K562 (cell line): ENCODE data around the gene POTEM.
"Not testable (repeated sequence)": the region's sequence is repeated elsewhere in the genome, so short reads cannot be mapped to it uniquely, and the experiment has no call there.

Experiments
- CHD4 ChIP-seq: fragments of 200-600 bp; sonication (generic); IDR thresholded peaks from 3 replicates; pipeline ENCODE4 v1.6.1; 2012; ENCODE audit warnings: low read depth, mild to moderate bottlenecking, mixed read lengths, low read length, inconsistent platforms; ENCODE audit not compliant: insufficient read depth, insufficient replicate concordance, poor library complexity, severe bottlenecking
- CSDE1 ChIP-seq, 2 experiments: fragments of 450-650 bp; IDR thresholded peaks; 2 replicates each; pipeline ENCODE4 v1.6.1; 2016; ENCODE audit warnings: mild to moderate bottlenecking in 1 of 2
- RNF2 ChIP-seq: sonication (generic); IDR thresholded peaks from 2 replicates; pipeline ENCODE4 v1.6.1; 2016
- SREBF1 ChIP-seq: fragments of 150-350 bp; IDR thresholded peaks from 2 replicates; pipeline ENCODE4 v1.6.1; 2014; ENCODE audit warnings: antibody characterized with exemption, low read depth, low read length, borderline replicate concordance
- YY1 ChIP-seq, 3 experiments: IDR thresholded peaks; 2 replicates each; pipeline ENCODE4 v1.6.1; 2011; ENCODE audit warnings: low read length in 2 of 3, mild to moderate bottlenecking in 2 of 3, moderate library complexity in 2 of 3, borderline replicate concordance in 1 of 3, control low read depth in 1 of 3, low read depth in 1 of 3; ENCODE audit not compliant: insufficient read depth in 3 of 3, insufficient replicate concordance in 2 of 3, control insufficient read depth in 1 of 3, insufficient read length in 1 of 3; ENCODE audit errors: extremely low read depth in 1 of 3

- not testable (repeated sequence) for TF ChIP-seq YY1 (IDR thresholded peaks at IDR 0.05; ENCODE audit: borderline replicate concordance in 1 of 3, control insufficient read depth in 1 of 3, extremely low read depth in 1 of 3, insufficient read depth in 3 of 3, insufficient read length in 1 of 3, insufficient replicate concordance in 2 of 3, low read depth in 1 of 3, low read length in 2 of 3); CSDE1 (IDR thresholded peaks at IDR 0.05); RNF2; CHD4; SREBF1
Measured at GRCh38 chr14:18921055-18921701, 46.1 kb upstream of the POTEM start.
